Breast epithelium (tissue), 3 donors: ENCODE data around the gene BPHL.

Experiments used
- CTCF ChIP-seq, 3 donors: fragments of 450-650 bp; IDR thresholded peaks; one replicate each; pipeline ENCODE4 v1.5.1; 2016 to 2017; ENCODE audit warnings: antibody characterized with exemption in 3 of 3, mild to moderate bottlenecking in 3 of 3, moderate library complexity in 3 of 3
- POLR2A ChIP-seq: fragments of 450-650 bp; IDR thresholded peaks from one replicate; pipeline ENCODE4 v1.6.1; 2016; ENCODE audit warnings: antibody characterized with exemption, mild to moderate bottlenecking, moderate library complexity
- POLR2AphosphoS5 ChIP-seq, 3 donors: sonication (generic); formaldehyde crosslinking; IDR thresholded peaks; one replicate each; pipeline ENCODE4 v1.6.1; 2017; ENCODE audit warnings: antibody characterized with exemption in 3 of 3

- no peak for TF ChIP-seq CTCF (IDR thresholded peaks at IDR 0.05)
- TF ChIP-seq POLR2A: no peak
- TF ChIP-seq POLR2AphosphoS5 (IDR thresholded peaks at IDR 0.05): no peak
These were observed 2.2 kb downstream of the BPHL start for GRCh38 chr6:3120765-3121089.
